HG03045 (cell line): Measurements from ENCODE around the gene NEK5.
"Not testable (repeated sequence)": the region's sequence is repeated elsewhere in the genome, so short reads cannot be mapped to it uniquely, and the experiment has no call there.

Source experiments
- ATAC-seq: cut with Tn5 transposase; IDR thresholded peaks from one replicate; pipeline ENCODE4 v1.9.1; 2021; ENCODE audit warnings: mild to moderate bottlenecking, moderate library complexity; ENCODE audit not compliant: unreplicated experiment

NEK5 gene

DNA sequence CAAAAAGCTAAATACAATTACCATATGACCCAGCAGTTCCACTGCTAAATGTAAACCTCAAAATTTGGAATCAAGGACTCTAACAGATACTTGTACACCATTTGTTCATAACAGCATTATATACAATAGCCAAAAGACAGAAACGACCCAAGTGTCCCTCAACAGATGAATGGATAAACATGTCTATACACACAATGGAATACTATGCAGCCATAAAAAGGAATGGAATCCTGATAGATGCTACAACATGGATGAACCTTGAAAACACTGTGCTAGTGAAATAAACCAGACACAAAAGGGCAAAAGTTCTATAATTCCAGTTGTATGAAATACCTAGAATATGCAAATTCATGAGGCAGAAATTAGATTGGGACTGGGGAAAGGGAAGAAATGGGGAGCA lies 18.4 kb upstream of the NEK5 start:
- ATAC-seq, result no peak

DNA sequence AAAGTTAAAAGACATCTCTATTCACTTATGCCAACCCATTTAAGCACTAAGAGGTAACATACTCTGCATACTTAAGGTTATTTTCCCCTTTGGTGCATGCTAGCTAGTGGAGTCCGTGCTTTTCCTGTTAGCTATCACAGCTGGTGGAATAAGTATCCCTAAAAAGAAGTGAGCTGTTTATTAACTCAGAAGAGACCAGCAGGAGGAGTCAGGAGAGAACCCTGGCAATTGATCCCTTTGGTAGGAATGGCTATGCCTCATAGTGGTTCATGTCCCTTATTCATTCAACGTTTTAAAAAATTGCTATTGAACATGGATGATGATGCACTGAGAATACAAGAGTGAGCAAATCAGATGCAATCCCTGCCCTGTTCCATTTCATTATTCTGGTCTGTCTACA lies 12.4 kb upstream of the NEK5 start:
- no peak for ATAC-seq

DNA sequence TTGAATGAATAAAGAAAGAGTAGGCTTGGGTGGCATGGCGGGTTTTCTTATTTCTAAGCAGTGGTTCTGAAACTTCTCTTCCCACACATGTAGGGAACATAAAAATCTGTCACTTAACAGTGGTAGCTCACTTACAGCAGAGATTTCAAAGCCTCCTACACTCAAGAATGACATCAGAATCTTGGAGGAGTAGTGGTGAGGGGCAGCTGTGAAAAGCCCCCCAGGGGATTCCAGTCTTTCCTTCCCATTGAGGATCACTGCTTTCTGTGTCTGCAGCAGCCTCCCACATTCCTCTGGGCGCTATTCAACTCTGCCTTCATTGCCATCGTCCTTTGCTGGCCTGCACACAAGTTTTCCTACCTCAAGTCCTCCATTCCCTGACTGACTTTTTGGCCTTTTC lies 8.6 kb upstream of the NEK5 start:
- no peak for ATAC-seq

DNA sequence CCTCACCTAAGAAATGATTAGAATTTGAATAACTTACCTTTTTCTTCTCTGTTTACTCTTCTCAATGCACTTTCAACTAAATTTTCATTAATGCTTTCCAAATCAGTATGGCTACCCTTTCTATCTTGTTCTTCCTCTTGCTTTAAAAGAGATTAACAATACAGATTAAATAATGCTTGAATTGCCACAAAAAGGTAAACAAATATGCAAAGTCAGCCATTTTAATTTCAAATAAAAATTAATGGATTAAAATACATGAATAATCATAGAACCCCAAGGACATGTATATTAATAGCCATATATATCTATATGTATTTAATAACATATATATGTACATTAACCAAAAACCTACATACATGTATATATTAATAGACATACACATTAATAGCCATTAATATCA lies 7.9 kb upstream of the NEK5 start:
- ATAC-seq, result no peak

DNA sequence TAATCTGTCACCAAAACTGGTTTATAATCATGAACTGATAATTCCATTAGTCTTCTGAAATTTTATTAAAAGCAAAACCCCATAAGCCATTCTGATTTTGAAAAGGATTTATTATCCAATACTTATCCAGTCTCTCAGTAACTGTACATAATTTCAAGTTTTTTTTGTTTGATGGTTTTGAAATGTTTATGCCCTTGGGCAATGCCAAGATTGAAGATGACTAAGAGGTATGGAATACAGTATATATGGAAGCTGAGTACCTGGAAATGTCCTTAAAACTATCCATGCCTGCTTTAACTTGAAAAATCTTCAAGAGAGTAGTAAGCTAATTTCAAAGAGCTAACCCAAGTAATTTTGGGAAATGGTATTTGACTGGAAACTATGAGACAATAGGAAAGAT lies 1.8 kb upstream of the NEK5 start:
- ATAC-seq, result no peak

DNA sequence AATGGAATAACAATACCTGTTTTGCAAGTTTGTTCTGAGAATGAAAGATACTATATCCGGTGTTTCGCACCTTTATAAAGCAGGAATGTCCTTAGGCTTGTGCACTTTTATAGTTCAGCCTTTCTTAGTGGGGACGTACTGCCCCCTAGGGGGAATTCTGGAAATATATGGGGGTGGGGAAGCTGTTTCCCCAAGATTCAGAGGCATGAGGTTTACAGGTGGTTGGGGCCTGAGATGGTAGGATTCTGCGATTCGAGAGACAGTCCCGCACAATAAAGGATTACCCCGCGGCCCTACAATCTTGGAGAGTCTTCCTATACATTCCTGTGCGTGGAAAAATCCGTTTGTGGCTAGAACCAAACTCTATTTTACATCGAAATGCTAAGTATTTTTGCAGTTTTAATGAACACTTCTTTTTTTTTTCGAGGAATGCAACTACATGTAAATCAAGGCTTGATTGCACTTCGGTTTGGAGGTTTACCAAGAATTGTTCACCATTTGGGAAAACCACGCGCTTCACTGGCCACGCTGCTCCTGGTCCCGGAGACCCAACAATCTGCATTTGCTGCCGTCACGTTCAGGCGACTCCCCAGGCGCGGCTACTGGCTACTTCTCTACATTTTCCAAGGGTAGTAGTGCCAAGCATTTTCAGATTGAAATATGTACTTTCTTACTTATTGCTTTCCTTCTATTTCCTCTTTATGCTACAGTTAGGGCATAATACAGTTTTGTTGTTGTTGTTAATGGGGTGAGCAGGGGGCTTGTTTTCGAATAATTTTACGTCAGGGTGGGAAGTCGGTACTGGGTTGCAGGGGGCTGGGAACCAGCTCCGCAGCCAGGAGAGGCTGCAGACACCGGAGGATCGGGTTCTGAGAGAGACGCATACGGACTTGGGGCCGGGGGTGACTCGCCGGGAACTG lies 830 bp downstream of the NEK5 start:
- peak; percentile 46 for ATAC-seq

DNA sequence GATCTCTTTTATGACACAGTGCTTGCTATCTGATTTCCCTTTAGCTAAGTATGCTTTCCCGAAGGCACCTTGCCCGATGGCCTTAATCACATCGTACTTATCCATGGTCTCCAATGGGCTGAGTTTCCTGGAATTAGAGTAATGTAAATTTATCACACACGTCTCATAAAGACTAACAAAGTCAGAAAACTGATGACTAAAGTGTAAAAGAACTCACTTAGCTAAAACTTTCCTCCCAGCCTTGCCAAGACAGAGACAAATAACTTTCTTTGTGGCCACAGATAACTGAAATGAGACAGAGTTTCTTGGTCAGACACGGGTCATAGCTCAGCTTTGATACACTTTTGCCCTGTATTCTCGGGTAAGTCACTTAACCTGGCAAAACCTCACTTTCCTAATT lies 1.5 kb downstream of the NEK5 start:
- ATAC-seq, result peak; percentile 19

DNA sequence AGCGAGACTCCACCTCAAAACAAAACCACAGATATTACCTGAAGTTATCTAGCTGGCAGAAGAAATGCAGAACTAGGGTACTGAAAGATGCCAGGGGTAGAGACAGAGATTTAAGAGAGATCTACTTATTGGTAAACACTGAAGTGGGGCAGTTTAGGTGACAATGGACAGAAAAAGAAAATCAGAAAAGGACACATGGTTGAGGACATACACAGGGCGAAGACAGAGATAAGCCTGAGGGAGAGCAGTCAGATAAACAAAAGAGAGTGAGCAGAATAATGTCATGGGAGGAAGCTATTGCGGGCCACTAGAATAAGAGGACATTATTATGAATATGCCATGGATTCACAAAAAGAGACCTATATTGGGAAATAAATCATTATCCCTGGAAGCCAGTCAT lies 3.3 kb downstream of the NEK5 start:
- ATAC-seq, result no peak

DNA sequence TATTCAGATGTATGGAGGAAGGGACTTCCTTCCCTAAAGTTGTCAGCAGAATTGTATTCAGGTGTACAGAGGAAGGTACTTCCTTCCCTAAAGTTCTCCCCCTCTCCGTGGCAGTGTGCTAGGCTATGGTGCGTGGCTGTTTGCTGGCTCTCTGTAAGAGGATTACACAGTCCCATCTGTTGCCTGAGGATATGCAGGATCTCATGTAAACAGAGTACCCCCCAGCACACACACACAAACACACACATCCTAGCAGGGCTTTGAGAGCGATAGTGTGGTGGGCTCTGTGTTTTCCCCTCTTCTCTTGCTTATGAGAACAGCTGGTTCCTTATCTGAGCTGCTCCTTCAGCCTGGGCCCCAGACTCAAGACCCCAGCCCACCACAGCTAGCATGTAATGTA lies 10.3 kb downstream of the NEK5 start:
- no peak for ATAC-seq

DNA sequence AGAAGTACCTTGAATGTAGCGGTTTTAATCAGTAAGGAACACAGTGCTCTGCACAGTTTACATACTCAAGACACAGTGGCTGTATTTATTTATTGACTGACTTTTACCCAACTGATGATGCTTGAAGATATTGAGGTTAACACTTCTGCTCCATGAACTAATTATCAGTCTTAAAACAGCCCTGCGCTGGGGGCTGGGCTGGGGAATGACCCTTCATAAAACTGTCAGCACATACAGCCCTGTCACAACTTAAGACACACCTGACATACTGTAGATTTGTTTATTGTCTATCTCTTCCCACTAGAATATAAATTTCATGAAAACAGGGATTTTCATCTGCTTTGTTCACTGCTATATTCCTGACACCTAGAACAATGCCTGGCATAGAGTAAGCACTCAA lies 10.8 kb downstream of the NEK5 start:
- no peak for ATAC-seq

DNA sequence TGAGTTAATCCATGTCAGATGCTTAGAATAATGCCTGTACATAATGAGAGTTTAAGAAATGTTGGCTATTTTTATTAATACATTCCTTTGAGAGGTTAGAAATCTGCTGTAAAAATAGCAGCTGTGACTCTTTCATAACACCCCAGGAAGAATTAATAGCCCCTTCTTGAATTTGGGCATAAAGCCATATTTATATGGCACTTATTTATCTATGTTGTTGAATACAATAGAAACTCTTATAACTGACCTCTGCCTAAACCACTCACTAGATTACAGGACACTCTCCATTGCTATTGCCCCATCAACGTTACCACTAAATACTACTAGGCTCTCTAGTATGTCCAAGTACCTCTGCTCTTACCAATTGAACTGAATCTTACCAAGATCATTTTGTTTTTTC lies 16.3 kb downstream of the NEK5 start:
- no peak for ATAC-seq

DNA sequence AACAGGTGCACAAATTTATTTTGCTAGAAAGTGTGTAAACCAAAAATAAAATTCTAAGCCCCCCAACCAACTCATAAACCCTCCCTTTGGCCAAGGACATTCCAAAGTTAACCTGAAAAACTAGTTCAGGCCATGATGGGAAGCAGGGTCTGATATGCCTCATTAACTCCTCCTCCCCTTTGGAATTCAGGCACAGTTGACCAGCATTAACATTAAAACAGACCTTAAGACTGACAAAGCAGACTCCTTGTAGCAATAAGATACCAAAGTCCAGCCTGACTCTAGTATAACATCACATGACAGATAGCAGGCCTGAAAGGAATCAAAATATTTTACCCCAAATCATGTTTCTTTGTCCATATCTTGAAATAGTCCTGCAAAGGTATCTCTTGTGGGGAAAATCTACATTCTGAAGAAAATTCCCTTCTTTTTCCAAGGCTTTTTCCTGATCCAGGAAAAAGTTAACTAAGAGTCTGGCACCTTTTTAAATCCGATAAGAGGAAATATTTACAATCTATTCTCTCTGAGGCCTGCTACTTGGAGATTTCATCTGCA lies 19.7 kb downstream of the NEK5 start:
- ATAC-seq, result no peak

DNA sequence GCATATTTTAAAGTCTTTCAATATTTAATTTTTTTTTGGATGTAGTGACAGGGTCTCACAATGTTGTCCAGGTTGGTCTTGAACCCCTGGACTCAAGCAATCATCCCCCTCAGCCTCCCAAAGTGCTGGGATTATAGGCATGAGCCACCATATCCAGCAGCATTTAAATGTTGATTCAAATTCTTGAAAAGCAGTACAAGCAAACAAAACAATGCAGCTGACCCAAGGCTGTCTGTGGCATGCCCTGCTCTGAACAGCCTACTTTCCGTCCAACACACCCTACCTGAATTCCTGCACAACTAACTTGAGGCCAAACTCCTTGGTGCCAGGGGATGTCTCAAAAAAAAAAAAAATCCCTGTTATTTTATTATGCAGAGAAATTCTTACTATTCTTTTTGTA lies 23.0 kb downstream of the NEK5 start:
- no peak for ATAC-seq

DNA sequence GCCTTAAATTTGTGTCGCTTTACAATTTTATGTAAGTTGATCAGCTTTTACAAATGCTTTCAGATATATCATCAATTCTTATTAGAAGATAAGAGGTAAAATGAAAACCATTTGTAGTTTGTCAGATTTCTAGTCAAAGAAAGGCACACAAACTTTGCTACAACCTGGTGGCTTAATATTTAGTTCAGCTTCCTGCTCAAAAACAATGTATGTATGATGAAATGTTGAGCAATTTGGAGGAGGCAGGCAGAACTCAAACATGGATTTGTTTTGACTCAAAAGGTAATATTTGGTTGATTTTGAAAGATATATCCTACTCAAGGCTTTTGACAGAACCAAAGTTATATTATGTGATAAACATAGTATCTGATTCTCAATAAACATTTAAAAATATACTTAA lies 24.2 kb downstream of the NEK5 start:
- no peak for ATAC-seq

DNA sequence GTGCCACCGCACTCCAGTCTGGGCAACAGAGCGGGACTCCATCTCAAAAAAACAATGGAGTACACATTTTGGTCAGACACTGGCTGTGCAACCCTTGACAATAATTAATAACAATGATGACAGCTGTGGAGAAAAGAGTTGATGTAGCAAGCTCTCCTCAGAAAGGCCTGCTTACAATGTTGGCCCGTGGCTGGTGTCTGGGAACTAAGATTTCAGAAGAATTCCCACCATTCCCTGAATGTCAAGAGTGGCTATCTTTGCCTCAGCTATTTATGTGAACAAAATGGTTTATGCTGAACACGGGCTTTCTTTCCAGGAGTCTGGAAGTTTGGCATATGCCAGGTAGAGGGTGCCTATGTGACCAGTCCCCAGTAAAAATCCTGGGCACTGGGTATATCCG lies 25.5 kb downstream of the NEK5 start:
- ATAC-seq, result no peak

DNA sequence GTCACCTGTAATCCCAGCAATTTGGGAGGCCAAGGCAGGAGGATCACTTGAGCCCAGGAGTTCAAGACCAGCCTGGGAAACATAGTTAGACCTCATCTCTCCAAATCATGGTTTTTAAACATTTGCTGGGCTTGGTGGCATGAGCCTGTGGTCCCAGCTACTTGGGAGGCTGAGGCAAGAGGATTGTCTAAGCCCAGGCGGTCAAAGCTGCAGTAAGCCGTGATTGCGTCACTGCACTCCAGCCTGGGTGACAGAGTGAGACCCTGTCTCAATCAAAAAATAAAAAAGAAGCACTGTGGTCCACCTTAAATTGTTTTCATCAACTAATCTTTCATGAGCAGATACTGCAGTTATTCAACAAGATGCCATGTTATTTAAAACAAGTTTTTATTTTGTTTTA lies 26.4 kb downstream of the NEK5 start:
- ATAC-seq, result not testable (repeated sequence)

DNA sequence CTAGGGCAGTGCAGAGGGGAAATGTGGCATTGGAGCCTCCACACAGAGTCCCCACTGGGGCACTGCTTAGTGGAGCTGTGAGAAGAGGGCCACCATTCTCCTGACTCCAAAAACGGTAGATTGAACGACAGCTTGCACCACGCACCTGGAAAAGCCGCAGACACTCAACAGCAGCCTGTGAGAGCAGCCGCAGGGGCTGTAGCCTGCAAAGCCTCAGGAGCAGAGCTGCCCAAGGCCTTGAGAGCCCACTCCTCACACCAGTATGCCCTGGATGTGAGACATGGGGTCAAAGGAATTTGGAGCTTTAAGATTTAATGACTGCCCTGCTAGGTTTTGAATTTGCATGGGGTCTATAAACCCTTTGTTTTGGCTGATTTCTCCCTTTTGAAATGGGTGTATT lies 31.7 kb downstream of the NEK5 start:
- ATAC-seq, result no peak

DNA sequence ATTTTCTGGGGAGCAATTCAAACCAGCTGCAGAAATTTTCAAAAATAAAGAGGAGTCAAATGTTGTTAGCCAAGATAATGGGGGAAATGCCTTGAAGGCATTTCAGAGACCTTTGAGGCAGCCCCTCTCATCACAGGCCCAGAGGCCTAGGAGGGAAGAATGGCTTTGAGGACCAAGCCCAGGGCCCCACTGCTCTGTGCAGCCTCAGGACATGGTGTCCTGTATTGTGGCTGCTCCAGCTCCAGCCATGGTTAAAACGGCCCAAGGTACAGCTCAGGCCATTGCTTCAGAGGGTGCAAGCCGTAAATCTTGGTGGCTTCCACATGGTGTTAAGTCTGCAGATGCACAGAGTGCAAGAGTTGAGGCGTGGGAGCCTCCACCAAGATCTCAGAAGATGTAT lies 32.1 kb downstream of the NEK5 start:
- ATAC-seq, result no peak

DNA sequence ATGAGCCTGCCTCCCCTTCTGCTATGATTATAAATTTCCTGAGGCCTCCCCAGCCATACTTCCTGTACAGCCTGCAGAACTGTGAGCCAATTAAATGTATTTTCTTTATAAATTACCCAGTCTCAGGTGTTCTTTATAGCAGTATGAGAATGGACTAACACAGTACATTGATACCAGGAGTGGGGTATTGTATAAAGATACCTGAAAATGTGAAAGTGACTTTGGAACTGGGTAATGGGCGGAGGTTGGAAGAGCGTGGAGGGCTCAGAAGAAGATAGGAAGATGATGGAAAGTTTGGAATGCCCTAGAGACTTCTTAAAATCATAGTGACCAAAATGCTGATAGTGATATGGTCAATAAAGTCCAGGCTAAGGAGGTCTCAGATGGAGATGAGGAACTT lies 32.8 kb downstream of the NEK5 start:
- no peak for ATAC-seq

DNA sequence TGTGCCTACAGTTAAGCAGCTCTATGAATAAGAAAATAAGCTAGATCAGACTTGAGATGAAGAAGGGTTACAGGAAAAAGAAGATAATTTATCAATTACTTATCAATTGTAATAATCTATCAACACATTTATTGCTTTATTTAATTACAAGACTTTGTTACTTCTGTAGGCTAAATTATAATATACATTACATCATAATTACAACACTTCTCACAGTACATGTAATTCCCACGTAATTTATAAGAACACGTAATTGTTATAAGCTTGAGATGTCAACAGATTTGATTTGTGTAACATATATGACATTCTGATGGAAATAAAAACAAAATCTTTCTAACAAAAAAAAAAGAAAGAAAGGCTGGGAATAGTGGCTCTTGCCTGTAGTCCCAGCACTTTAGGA lies 36.8 kb downstream of the NEK5 start:
- ATAC-seq, result no peak

DNA sequence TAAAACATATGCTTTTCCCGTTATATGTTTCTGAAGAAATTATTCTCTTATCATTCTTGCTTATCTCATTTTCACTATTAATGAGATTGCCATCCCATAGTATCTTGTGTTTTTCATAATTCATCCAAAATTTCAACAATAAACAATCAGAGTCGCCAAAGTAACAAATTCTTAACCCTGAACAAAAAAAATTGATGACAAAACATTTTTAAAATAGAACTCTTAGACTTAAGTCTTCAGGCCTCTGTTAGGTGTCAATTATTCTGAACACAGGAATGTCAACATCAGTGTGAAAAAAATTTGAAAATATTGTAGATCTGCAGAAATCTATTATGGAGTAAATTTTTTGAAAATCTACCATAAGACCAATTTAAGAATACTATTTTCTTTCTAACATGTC lies 37.4 kb downstream of the NEK5 start:
- ATAC-seq, result no peak

DNA sequence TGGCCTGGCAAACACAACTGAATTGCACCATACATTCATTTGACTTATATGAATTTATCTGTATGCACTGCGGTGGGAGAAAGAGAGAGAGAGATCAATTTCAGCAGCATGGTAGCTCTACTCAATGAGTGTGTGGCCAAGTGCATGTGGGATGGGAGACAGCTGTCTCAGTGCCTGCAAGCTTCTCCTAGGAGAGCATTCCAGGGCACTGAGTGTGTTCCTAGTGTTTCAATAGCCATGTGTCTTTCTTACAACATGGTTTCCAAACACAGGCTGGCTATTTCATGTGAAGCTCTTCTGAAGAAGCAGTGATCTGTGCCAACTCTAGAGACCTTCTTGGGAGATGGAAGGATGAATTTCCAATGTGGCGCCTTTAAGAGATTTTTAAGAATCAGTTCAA lies 43.5 kb downstream of the NEK5 start:
- no peak for ATAC-seq

DNA sequence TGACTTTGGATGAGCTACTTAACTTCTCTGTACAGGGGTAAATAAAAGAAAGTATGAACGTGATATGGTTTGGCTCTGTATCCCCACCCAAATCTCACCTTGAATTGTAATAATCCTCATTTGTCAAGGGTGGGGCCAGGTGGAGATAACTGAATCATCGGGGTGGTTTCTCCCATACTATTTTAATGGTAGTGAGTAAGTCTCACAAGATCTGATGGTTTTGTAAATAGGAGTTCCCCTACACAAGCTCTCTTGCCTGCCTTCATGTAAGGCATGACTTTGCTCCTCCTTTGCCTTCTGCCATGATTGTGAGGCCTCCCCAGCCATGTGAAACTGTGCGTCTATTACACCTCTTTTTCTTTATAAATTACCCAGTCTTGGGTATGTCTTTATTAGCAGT lies 43.9 kb downstream of the NEK5 start:
- not testable (repeated sequence) for ATAC-seq
